AG04450 (cell line): ENCODE data around the gene CCSER2. TPM values are rescaled to one million over a fixed set of nuclear protein-coding genes. Genes with fewer than 3 reads are reported as not detected.

Experiments
- CTCF ChIA-PET: fragments of 300-600, 350-600 bp; formaldehyde crosslinking; extraction: SDS; loops from one replicate; lab custom pipeline; 2022; ENCODE audit warnings: antibody characterized with exemption, inconsistent platforms; lab: Charles Lee
- POLR2A ChIA-PET: fragments of 350-600 bp; formaldehyde crosslinking; extraction: SDS; loops from one replicate; lab custom pipeline; 2021; ENCODE audit warnings: antibody characterized with exemption, inconsistent platforms; lab: Yijun Ruan, JAX
- DNase-seq: peaks from one replicate; pipeline ENCODE4 v3.0.0-alpha.2; 2011; ENCODE audit warnings: low read depth, low spot score
- H3K27ac ChIP-seq: one replicate; pipeline ENCODE4 v1.5.1; 2012; ENCODE audit warnings: low read depth, low read length, control low read depth
- H3K27me3 ChIP-seq: one replicate; pipeline ENCODE4 v1.6.0; 2012; ENCODE audit warnings: low read length; ENCODE audit not compliant: control insufficient read depth, insufficient read depth
- H3K4me3 ChIP-seq: 2 replicates; pipeline ENCODE4 v1.5.1; 2011; ENCODE audit warnings: mild to moderate bottlenecking, low read depth, low read length, control low read depth
- H3K9me3 ChIP-seq: 2 replicates; pipeline ENCODE4 v1.5.1; 2012; ENCODE audit warnings: low read length; ENCODE audit not compliant: control insufficient read depth, insufficient read depth
- CTCF ChIP-seq: IDR thresholded peaks from 2 replicates; pipeline ENCODE4 v1.5.1; 2011; ENCODE audit warnings: low read depth, low read length, control low read depth, inconsistent platforms
- polyA plus RNA-seq: library from polyadenylated mRNA; depleted of rRNA; stranded (reverse); fragments of >200 nt; gene quantifications from 2 replicates; pipeline ENCODE4 v1.2.3, GENCODE V29; 2011

CCSER2 gene
- polyA plus RNA-seq, 1 experiment, result 51.0 TPM

- Histone ChIP-seq H3K4me3 (no peak overlapping the region), H3K27me3 (no peaks in the 10 kb centered on the region), H3K9me3 (no peaks in the 10 kb centered on the region; the same call in 1 of the 2 replicates), H3K27ac (no peak overlapping the region)
- DNase-seq, result no peak
- peak; percentile 78 for TF ChIP-seq CTCF
- POLR2A ChIA-PET, result no interaction called here
- CTCF ChIA-PET, result interaction anchor here (0.5 to 6.3 kb wide), 23 partner anchors 9 to 188 kb away, joined by 3 to 62 read pairs (median 4); partner anchors contain the start of gene CCSER2
These were observed 24.0 kb downstream of the CCSER2 start for GRCh38 chr10:84352251-84352842.

- no peak for TF ChIP-seq CTCF
- Histone ChIP-seq H3K4me3 (no peak overlapping the region), H3K27me3 (no peaks in the 10 kb centered on the region), H3K27ac (no peak overlapping the region), H3K9me3 (no peaks in the 10 kb centered on the region; the same call in 1 of the 2 replicates)
- ChIA-PET POLR2A (no interaction called here), CTCF (interaction anchor here (0.7 to 6.3 kb wide), 15 partner anchors 9 to 187 kb away, joined by 3 to 62 read pairs (median 5); no protein-coding TSS in a partner anchor)
- DNase-seq, result no peak
These were observed 24.8 kb downstream of the CCSER2 start for GRCh38 chr10:84353052-84353803.

GRCh38 chr10:84354623-84355022, 26.2 kb downstream of the CCSER2 start:
- POLR2A ChIA-PET, result no interaction called here
- no peak for TF ChIP-seq CTCF
- DNase-seq, result no peak
- Histone ChIP-seq H3K4me3 (no peak overlapping the region), H3K27ac (no peak overlapping the region), H3K27me3 (no peaks in the 10 kb centered on the region), H3K9me3 (no peaks in the 10 kb centered on the region)
- CTCF ChIA-PET, result interaction anchor here (1.3 to 6.3 kb wide), 2 partner anchors 91 to 183 kb away, joined by 9 to 62 read pairs; no protein-coding TSS in a partner anchor

GRCh38 chr10:84355106-84355505, 26.7 kb downstream of the CCSER2 start:
- CTCF ChIA-PET, result interaction anchor here (1.7 to 6.3 kb wide), 2 partner anchors 182 to 185 kb away, joined by 5 to 62 read pairs; no protein-coding TSS in a partner anchor
- POLR2A ChIA-PET, result no interaction called here
- Histone ChIP-seq H3K27ac (no peak overlapping the region), H3K4me3 (no peak overlapping the region), H3K9me3 (no peaks in the 10 kb centered on the region), H3K27me3 (no peaks in the 10 kb centered on the region)
- TF ChIP-seq CTCF, result no peak
- DNase-seq, result no peak

- Histone ChIP-seq H3K9me3 (no peaks in the 10 kb centered on the region), H3K27ac (no peak overlapping the region), H3K4me3 (no peak overlapping the region), H3K27me3 (no peaks in the 10 kb centered on the region)
- no peak for TF ChIP-seq CTCF
- DNase-seq, result no peak
- POLR2A ChIA-PET, result no interaction called here
- CTCF ChIA-PET, result interaction anchor here (0.9 to 3.3 kb wide), 4 partner anchors 16 to 183 kb away, joined by 3 to 15 read pairs (median 5); no protein-coding TSS in a partner anchor
These were observed 28.5 kb downstream of the CCSER2 start for GRCh38 chr10:84356928-84357327.
